ENCODE measurements around the gene HYAL2. TPM values are rescaled to one million over a fixed set of nuclear protein-coding genes. Genes with fewer than 3 reads are reported as not detected.

HYAL2 gene
- total and polyA plus RNA-seq, 5 donors = 40.9 to 114 (median 46.6) TPM

DNA sequence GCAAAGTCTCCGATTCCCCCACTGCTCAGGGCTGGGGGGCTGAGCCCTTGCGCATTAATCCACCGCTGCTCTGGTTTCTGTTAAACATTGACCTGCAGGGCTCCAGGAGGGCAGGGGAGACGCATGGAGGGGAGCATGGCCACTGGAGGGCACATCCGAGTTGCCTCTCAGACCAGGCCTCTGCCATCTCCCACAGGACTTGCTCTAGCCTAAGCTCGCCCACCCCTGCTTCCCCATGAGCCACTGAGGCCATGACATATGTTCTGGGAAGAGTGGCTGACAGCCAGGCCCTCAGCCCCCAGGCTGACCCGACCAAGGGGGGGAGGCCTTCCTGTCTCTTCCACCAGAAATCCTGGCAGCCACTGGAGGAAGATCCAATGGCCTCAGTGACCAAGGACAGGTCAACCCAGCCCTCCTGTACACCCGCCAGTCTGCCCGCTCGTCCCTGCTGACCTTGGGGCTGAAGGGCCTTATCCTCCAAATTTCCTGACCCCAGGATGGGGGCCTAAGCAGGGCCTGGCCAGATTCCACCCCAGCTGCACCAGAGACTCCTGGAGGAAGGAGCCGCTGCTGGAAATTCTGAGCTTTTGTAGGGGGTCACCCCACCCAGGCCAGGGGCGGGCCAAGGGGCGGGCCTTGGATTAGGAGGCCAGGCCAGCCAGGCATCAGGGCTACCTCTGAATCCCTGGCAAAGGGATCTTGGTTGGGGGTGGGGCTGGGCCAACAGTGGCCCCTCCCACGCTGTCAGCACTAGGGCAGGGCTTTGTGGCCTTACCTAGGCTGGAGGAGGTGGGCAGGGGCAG lies 19.3 kb downstream of the HYAL2 start, which contains the start of gene HYAL1:
Gene HYAL1 (minus strand): TSS at position 562 of the 803 bp plus-strand sequence. CDS start 618 bp downstream, outside the sequence.
- H3K27me3 ChIP-seq (ENCODE audit: control insufficient read depth, insufficient read depth) = no peaks in the 10 kb centered on the region
- peak within 1 kb of the TSS; percentile 80 for H3K27ac ChIP-seq (ENCODE audit: low read length)
- H3K4me3 ChIP-seq (ENCODE audit: low read length) = peak within 1 kb of the TSS; percentile 24
- WGBS = 49% methylated on average over 14 of the region's 14 CpGs
- no peaks in the 10 kb centered on the region for H3K9me3 ChIP-seq (ENCODE audit: control insufficient read depth, low read length)
- H3K4me1 ChIP-seq (ENCODE audit: control insufficient read depth, insufficient read depth, low read length) = peaks cover 9% of the 10 kb centered on the region
- DNase-seq = peak; percentile 88 to 93 (median 92)
- peak; percentile 40 to 59 for ATAC-seq
- intact Hi-C loops (cut with DNase I) = no loop called here

DNA sequence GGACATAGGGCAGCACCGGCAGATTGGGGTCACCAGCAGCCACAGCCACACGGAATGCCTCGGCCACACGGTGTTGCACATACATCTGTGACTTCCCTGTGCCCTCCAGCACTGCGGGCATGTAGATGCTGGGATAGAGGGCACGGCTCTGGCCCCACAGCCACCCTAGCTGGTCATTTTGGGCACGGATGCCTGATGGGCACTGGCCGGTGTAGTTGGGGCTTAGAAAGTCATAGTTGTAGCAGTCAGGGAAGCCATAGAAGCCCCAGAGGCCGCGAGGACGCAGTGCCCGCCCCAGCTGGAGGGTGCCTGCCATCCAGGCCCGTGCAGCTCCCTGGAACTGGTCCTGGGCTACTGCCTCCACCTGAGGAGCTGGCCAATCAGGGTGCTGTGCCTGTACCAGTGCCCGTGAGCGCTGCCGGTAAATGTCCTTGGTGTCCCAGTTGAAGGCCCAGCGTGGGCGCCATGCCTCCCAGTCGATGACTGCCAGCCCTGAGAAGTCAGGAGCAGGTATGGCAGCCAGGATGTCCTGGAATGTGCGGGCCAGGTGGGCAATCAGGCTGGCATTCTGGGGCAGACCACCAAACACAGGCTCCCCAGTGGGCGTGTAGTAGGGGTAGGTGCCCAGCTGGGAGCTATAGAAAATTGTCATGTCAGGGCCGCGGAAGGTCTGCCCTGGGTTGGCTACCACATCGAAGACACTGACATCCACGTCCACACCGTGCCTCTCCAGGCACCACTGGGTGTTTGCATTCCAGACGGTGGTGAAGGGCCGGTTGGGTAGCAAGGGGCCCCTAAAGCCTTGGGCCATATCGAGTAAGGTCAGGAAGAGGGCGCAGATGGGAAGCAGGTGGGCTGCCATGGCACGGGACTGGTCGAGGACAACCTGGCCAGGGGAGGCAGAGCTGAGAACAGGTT lies 20.2 kb downstream of the HYAL2 start:
- WGBS = 76% methylated on average over 32 of the region's 32 CpGs
- Histone ChIP-seq H3K9me3 (ENCODE audit: control insufficient read depth, low read length) (no peaks in the 10 kb centered on the region), H3K27me3 (ENCODE audit: control insufficient read depth, insufficient read depth) (no peaks in the 10 kb centered on the region), H3K4me3 (ENCODE audit: low read length) (peak overlapping the region; percentile 24), H3K27ac (ENCODE audit: low read length) (peak overlapping the region; percentile 80), H3K4me1 (ENCODE audit: control insufficient read depth, insufficient read depth, low read length) (peaks cover 10% of the 10 kb centered on the region)
- DNase-seq (peak in 2 of 3 donors; percentile 66 to 67), ATAC-seq (no peak)
- intact Hi-C loops (cut with DNase I) = no loop called here

DNA sequence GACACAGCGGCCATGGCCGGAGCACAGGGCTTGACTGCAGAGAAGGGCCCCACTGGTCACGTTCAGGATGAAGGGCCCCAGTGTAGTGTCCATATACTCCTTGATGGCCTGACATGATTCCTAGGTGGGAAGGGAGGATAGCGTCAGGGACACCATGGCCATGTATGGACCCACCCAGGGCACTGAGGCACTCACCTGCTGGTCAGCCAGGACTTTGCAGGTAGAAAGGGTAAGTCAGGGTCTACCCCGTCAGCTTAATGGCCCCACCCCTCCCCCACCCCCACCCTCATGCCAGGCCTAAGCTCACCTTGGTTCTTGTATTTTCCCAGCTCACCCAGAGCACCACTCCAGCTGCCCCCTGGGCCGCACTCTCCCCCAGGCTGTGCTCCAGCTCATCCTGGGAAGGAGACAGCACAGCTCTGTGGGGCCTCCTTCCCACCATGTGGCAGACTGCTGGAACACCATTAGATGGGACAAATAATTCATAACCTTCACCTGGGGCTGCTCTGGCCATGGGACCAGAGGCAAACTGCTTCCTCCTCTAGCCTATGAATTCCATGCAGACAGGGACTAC lies 21.8 kb downstream of the HYAL2 start:
- H3K9me3 ChIP-seq (ENCODE audit: control insufficient read depth, low read length) = no peaks in the 10 kb centered on the region
- ATAC-seq = no peak
- H3K4me3 ChIP-seq (ENCODE audit: low read length) = no peak overlapping the region
- 82% methylated on average over 6 of the region's 6 CpGs for WGBS
- H3K4me1 ChIP-seq (ENCODE audit: control insufficient read depth, insufficient read depth, low read length) = peaks cover 10% of the 10 kb centered on the region
- no peaks in the 10 kb centered on the region for H3K27me3 ChIP-seq (ENCODE audit: control insufficient read depth, insufficient read depth)
- DNase-seq = no peak
- peak overlapping the region; percentile 91 for H3K27ac ChIP-seq (ENCODE audit: low read length)
- intact Hi-C loops (cut with DNase I) = no loop called here

DNA sequence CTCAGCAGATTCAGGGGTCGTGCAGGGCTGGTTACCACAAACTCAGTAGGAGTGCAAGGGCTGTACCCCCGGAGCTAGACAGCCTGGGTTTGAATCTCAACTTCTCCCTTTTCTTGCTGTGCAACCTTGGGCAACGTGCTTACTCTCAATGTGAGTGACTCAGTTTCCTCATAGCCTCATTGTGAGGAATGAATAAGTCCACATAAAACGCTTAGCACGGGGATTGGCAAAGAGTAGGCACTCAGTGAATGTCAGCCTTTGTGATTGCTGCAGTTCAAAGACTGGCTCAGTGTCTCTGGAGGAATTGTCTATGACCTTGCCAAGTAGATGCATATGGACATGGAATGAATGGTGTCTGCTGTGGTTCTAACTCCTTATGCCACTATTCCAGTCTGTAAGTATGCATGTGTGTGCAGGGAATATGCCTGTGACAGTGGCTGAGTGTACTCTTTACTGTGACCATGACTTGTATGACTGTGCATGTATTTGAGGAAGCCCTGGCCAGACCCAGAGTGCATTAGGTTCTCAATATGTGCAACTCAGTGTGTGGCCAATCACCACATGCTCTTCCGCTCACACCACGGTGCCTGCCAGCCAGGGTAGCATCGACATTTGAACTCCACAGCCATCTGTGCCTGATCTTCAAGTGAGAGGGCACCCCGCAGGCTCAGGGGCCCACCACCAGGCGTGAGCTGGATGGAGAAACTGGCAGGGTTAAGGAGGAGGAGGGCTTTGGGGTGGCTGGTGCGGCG lies 22.4 kb downstream of the HYAL2 start:
- Histone ChIP-seq H3K27me3 (ENCODE audit: control insufficient read depth, insufficient read depth) (no peaks in the 10 kb centered on the region), H3K4me1 (ENCODE audit: control insufficient read depth, insufficient read depth, low read length) (peaks cover 10% of the 10 kb centered on the region)

DNA sequence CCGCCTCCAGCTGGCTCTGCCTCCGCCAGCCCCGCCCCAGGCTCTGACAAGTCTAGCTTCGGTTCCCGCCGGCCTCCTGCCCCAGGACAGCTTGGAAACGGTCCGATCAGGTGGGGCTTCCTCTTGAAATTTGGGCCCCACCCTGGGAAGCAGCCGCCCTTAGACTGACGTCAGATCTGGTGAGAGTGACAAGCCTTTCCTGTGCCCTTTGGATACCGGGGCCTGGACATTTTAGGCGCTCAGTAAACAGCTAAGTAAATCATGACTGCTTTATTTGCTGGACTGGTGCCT lies 23.0 kb downstream of the HYAL2 start:
- H3K4me1 ChIP-seq (ENCODE audit: control insufficient read depth, insufficient read depth, low read length) = peaks cover 10% of the 10 kb centered on the region
- ATAC-seq (no peak), DNase-seq (no peak)
- intact Hi-C loops (cut with DNase I) = no loop called here
- no peaks in the 10 kb centered on the region for H3K27me3 ChIP-seq (ENCODE audit: control insufficient read depth, insufficient read depth)
- H3K9me3 ChIP-seq (ENCODE audit: control insufficient read depth, low read length) = no peaks in the 10 kb centered on the region
- H3K27ac ChIP-seq (ENCODE audit: low read length) = peak overlapping the region; percentile 91
- 0% methylated on average over 12 of the region's 12 CpGs for WGBS
- H3K4me3 ChIP-seq (ENCODE audit: low read length) = peak overlapping the region; percentile 30

More for the DNA sequence above, 22.4 kb downstream of the HYAL2 start:
- ATAC-seq = no peak
- peak overlapping the region; percentile 91 for H3K27ac ChIP-seq (ENCODE audit: low read length)
- no peaks in the 10 kb centered on the region for H3K9me3 ChIP-seq (ENCODE audit: control insufficient read depth, low read length)
- H3K4me3 ChIP-seq (ENCODE audit: low read length) = peak overlapping the region; percentile 30
- peak in 2 of 3 donors; percentile 70 to 74 for DNase-seq
- WGBS = 44% methylated on average over 12 of the region's 12 CpGs
- intact Hi-C loops (cut with DNase I) = no loop called here

DNA sequence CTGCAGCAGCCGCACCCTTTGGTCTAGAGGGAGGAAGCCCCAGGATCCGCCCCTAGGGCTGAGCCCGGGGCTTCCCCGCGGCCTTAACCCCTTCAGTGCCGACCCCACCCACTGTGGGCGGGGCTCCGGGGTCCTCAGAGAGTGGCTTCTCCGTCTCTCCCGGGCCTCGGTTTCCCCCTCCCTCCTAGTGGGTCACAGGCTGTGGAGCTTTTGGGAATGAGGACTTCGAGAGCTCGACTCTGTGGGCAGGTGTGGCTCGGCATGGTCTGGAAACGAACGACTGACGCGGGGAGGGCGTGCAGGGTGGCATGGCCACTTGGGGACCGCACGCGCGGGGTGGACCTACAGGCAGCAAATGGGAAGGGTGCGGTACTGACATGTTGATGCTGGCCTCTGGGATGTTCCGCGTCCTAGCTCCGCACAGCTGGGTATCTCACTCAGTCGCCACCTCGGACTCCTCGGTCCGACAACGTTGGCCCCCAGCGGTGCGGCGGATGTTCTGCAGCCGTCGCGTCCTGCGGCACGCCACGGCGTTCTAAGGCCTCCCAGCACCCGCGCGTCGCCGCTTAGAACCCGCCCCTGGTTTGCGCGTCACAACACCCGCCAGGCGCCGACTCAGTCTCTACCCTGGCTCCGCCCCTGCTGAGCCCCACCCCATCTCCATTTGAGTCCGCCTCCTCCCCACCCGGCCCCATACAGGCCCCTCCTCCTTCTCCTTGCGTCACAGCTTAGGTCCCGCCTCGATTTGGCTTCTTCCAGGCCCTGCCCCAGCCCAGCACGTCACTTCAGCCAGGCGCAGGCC lies 23.5 kb downstream of the HYAL2 start, which contains the start of the genes HYAL3 and NAA80:
Gene HYAL3 (minus strand): TSS at position 570 of the 802 bp plus-strand sequence. CDS start 3,803 bp downstream, outside the sequence.
Gene NAA80 (minus strand): TSS at position 570 of the 802 bp plus-strand sequence. CDS start 1,942 bp downstream, outside the sequence.
- Histone ChIP-seq H3K27me3 (ENCODE audit: control insufficient read depth, insufficient read depth) (no peaks in the 10 kb centered on the region), H3K27ac (ENCODE audit: low read length) (peak within 1 kb of the TSS; percentile 91), H3K9me3 (ENCODE audit: control insufficient read depth, low read length) (no peaks in the 10 kb centered on the region), H3K4me3 (ENCODE audit: low read length) (peak within 1 kb of the TSS; percentile 38), H3K4me1 (ENCODE audit: control insufficient read depth, insufficient read depth, low read length) (peaks cover 10% of the 10 kb centered on the region)
- WGBS = under 1% methylated on average over 61 of the region's 61 CpGs
- DNase-seq = peak; percentile 99 to 100 (median 100)
- peak; percentile 86 to 92 for ATAC-seq
- intact Hi-C loops (cut with DNase I) = no loop called here

DNA sequence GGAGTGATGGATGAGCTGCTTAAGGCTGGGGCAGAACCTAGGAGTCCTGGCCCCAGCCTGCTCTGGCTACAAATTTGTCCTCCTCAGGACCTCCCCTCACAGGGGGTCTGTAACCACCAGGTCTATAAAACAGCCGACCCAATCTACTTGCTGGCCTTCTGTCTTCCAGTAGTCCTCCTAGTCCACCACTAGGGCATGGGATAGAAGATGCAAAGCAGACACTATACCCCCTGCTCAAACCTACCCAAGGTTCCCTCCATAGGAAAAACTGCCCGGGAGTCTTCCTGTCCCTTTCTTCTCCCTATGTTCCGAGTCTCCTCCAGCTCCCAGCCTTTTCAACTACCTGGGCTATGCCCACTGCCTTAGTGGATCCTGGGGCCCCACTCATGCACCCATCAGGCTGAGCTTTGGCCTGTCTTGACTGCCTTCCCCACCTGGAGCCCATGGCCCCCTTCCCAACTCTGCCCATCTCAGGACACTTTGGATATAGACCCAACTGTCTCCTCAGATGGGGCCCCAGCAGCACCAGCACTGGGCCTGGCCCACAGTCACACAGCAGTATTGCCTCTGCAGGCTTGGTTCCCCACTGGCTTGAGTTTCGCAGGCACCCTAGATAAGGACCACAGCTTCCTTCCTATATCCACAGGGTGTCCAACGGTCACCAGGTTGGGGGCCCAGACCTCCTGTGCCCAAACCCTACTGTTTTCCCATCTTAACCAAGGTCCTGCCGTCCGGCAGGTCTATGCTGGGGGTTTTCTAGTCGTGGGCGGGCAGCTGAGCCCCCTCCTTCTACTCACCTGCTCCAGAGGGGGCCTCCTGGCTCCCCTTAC lies 24.4 kb downstream of the HYAL2 start:
- intact Hi-C loops (cut with DNase I) = no loop called here

DNA sequence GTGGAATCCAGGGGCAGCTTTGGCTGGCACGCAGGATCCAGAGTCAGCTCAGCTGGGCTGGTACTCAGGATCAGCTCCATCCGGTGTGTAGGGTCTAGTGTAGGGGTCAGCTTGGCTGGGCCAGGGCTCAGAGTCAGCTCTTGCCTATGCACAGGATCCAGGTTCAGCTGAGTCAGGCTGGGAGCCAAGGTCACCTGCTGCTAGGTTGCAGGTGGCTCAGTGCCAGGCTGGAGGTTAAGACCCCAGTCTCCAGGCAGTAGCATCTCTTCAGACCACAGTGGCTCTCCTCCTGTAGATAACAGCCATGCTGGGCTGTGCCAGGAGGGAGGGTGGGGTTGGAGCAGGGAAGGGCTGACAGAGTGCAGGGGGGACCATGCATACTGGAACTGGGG lies 25.2 kb downstream of the HYAL2 start:
- Histone ChIP-seq H3K4me3 (ENCODE audit: low read length) (no peak overlapping the region), H3K27ac (ENCODE audit: low read length) (no peak overlapping the region), H3K4me1 (ENCODE audit: control insufficient read depth, insufficient read depth, low read length) (peaks cover 13% of the 10 kb centered on the region), H3K9me3 (ENCODE audit: control insufficient read depth, low read length) (no peaks in the 10 kb centered on the region), H3K27me3 (ENCODE audit: control insufficient read depth, insufficient read depth) (no peaks in the 10 kb centered on the region)
- 91% methylated on average over 2 of the region's 2 CpGs for WGBS
- ATAC-seq (no peak), DNase-seq (peak in 1 of 3 donors; percentile 64)
- intact Hi-C loops (cut with DNase I) = no loop called here

More for the DNA sequence above, 24.4 kb downstream of the HYAL2 start:
- 40% methylated on average over 9 of the region's 9 CpGs for WGBS
- no peaks in the 10 kb centered on the region for H3K9me3 ChIP-seq (ENCODE audit: control insufficient read depth, low read length)
- DNase-seq = peak in 1 of 3 donors; percentile 69
- H3K27ac ChIP-seq (ENCODE audit: low read length) = no peak overlapping the region
- no peak for ATAC-seq
- H3K4me1 ChIP-seq (ENCODE audit: control insufficient read depth, insufficient read depth, low read length) = peaks cover 10% of the 10 kb centered on the region
- no peaks in the 10 kb centered on the region for H3K27me3 ChIP-seq (ENCODE audit: control insufficient read depth, insufficient read depth)
- peak overlapping the region; percentile 38 for H3K4me3 ChIP-seq (ENCODE audit: low read length)

DNA sequence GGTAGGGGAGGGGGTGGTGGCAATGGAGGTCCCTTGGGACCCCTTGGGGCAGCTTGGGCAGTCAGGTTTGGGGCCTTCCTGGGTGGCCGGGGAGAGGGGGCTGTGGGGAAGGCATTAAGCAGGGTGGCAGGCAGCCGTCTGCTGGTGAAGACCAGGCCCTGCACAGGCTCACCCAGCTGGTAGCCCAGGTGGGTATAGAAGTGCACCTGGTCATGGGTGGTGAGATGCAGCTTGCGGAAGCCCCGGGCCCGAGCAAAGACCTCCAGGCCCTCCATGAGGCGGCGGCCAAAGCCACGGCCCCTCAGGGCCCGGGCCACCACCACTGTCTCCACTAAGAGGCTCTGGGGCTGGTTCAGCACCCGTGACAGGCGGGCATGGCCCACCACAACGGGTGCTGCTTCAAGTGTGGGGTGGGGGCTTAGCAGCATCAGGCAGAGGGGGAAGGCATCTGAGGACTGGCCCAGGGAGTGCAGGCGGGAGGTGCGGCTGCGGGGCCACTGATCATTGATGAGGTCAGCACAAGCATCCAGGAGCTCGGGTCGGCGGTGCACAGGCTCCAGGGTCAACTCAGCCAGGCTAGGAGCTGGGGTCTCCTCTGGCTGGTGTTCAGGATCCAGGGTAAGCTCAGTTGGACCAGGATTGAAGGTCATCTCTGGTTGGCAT lies 25.7 kb downstream of the HYAL2 start:
- H3K27ac ChIP-seq (ENCODE audit: low read length) = no peak overlapping the region
- H3K4me3 ChIP-seq (ENCODE audit: low read length) = no peak overlapping the region
- peaks cover 13% of the 10 kb centered on the region for H3K4me1 ChIP-seq (ENCODE audit: control insufficient read depth, insufficient read depth, low read length)
- DNase-seq (peak in 1 of 3 donors; percentile 68), ATAC-seq (no peak)
- intact Hi-C loops (cut with DNase I) = no loop called here
- no peaks in the 10 kb centered on the region for H3K9me3 ChIP-seq (ENCODE audit: control insufficient read depth, low read length)
- no peaks in the 10 kb centered on the region for H3K27me3 ChIP-seq (ENCODE audit: control insufficient read depth, insufficient read depth)
- WGBS = 94% methylated on average over 18 of the region's 18 CpGs

Data from right cardiac atrium (tissue), 5 donors.